H1 (cell line): ENCODE data around the gene ALDH5A1. TPM values are rescaled to one million over a fixed set of nuclear protein-coding genes. Genes with fewer than 3 reads are reported as not detected.

Experiments
- ASH2L ChIP-seq: fragments of 200-600, 300-600 bp; sonication (generic); IDR thresholded peaks from one replicate; pipeline ENCODE4 v1.7.1; 2017; ENCODE audit warnings: low read length
- BACH1 ChIP-seq: IDR thresholded peaks from 2 replicates; pipeline ENCODE4 v1.6.1; 2012; ENCODE audit warnings: low read length, improper control_type of control experiment
- CHD7 ChIP-seq: fragments of 300-600 bp; sonication (generic); IDR thresholded peaks from 2 replicates; pipeline ENCODE4 v1.7.1; 2012; ENCODE audit warnings: low read length, moderate library complexity, mild to moderate bottlenecking, inconsistent platforms; ENCODE audit not compliant: insufficient replicate concordance
- TCF12 ChIP-seq: IDR thresholded peaks from 2 replicates; pipeline ENCODE4 v1.6.1; 2011; ENCODE audit warnings: low read depth, mild to moderate bottlenecking, low read length
- polyA plus RNA-seq, 7 experiments: library from polyadenylated mRNA; depleted of rRNA in 3 of 7; stranded (reverse) in 5 of 7; unstranded in 2 of 7; fragments of >200 nt in 5 of 7; fragments of 200-250 nt in 2 of 7; gene quantifications; 1 replicate in 5 of 7; 2 replicates in 1 of 7; 4 replicates in 1 of 7; pipeline versions ENCODE4 v1.2.1 to v1.2.3, GENCODE V29; 2011 to 2013; ENCODE audit warnings: missing spikeins in 2 of 7, mixed read lengths in 2 of 7
- total RNA-seq: library from RNA; stranded (reverse); fragmentation: NEBNext Ultra II Directional; extraction: Animal tissue kit (Norgen Biotek cat#: 25700); gene quantifications from 2 replicates; pipeline ENCODE4 v1.2.1, GENCODE V29; 2021

ALDH5A1 gene
- total and polyA plus RNA-seq, 2 of the 8 experiments (the other 6 are each of a cell fraction or from before 2014, with no cell fraction given): 1.5 to 2.4 TPM

GRCh38 chr6:24451581-24452388 lies 43.0 kb upstream of the ALDH5A1 start (continued):
- no peak for TF ChIP-seq CHD7
- TF ChIP-seq BACH1: no peak
- no peak for TF ChIP-seq TCF12
- TF ChIP-seq ASH2L: no peak
